HG02885 (cell line): ENCODE results near the gene KCMF1.
A peak's percentile ranks its signal among the peaks of the same experiment; 100 is the strongest.
"Not testable (repeated sequence)": the region's sequence is repeated elsewhere in the genome, so short reads cannot be mapped to it uniquely, and the experiment has no call there.

Experiments
- ATAC-seq: cut with Tn5 transposase; IDR thresholded peaks from one replicate; pipeline ENCODE4 v1.9.1; 2021; ENCODE audit warnings: mild to moderate bottlenecking; ENCODE audit not compliant: unreplicated experiment, poor library complexity

KCMF1 gene

DNA sequence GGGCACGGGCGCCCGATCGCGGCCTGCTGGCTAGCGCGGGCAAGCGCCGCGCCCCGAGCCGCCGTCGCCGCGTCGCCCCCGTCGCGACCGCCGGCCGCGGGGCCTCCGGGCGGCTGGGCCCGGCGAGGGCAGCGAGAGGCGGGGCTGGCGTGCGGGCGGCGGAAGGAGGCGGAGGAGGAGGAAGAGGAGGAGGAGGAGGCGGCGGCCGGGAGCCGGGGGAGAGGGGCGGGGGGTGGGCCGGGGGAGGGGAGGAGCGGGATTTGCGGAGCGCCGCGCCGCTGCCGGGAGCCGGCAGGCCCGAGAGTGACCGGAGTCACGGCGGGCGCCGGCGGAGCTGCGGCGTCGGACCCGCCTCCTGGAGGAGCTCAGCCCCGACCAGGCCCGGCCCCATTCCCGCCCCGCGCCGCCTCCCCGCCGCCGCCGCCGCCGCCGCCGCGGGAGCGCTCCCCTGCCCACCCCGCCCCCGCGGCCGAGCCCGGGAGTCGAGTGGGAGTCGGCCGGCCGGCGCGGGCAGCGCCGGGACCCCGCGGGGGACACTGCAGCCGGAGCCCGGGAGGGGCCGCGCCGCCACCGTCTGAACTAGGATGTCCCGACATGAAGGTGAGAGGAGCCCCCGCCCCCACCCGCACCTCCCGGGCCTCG is at the start of gene KCMF1:
TSS of gene KCMF1 (plus strand) at position 294 of the 642 bp plus-strand sequence. CDS start at position 585, 291 bp downstream.
- peak; percentile 56 for ATAC-seq

DNA sequence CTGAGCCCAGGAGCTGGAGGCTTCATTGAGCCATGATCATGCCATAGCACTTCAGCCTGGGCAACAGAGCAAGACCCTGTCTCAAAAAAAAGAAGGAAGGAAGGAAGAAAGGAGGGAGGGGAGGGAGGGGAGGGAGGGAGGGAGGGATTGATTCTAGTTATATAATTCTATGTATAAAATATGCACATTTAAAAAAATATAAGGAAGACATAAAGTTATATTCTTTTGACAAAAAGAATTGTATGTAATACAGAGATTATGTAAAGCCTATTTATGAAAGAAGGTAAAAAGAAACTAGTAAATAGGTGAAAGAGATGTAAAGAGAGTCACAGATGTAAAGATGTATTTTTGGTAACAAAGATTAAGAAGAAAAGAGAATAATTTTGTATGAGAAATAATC is 48.0 kb upstream of the KCMF1 start:
- no peak for ATAC-seq

DNA sequence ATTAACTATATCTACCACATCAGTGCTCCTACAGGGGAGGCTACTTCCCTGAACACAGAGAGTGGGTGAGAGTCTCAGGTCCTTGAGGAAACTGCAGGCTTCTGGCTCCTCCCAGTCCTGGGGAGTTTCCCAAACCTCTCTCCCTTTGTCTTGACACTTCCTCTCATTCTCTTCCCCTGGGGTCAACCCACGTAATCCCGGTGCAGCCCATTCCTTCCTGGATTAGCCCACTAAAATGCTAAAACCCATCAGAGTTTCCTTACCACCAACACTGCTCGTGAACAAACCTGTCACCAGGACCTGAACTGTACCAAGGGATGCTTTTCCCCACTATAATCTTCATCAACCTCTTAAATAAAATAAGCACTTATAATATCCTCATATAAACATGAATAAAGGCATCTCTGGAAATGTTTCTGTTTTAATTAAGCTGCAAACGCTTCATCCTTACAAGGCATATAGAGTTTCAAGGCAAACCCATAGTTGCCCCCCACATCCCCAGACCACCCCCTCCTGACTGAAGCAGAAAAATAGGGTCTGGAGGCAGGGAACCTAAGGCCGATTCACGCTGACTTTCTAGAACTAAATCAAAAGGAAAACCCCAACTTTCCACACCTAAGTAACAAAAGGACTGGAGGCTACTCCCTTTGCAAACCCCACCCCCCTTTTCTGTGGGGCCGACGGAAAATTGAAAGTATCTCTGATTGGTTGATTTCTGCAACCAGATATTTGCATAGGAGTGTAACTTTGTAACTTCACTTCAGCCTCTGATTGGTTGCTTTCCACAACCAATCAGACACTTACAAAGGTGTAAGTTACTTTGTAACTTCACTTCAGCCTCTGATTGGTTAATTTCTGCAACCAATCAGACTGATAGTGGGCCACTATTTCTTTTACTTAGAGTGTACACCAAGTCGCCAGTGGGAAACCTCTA is 46.5 kb upstream of the KCMF1 start:
- ATAC-seq: peak; percentile 18

DNA sequence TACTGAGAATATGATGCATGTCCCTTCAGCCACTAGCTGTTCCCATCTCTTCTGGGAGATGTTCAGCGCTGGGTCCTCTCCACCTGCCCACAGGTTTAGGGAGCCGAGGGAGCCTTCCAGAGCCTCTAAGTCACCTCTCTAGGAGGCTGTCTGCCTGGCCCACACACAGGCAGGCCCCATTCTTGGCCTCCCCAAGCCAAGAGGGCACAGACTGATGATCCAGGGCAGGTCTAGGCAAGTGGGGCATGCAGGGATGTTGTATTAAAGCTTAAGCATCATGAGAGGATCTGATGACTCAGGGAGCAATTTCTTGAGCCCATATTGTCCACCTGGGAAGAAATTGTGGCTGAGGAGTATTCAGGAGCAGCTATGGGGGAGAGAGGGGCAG is 45.6 kb upstream of the KCMF1 start:
- peak; percentile 2 for ATAC-seq

DNA sequence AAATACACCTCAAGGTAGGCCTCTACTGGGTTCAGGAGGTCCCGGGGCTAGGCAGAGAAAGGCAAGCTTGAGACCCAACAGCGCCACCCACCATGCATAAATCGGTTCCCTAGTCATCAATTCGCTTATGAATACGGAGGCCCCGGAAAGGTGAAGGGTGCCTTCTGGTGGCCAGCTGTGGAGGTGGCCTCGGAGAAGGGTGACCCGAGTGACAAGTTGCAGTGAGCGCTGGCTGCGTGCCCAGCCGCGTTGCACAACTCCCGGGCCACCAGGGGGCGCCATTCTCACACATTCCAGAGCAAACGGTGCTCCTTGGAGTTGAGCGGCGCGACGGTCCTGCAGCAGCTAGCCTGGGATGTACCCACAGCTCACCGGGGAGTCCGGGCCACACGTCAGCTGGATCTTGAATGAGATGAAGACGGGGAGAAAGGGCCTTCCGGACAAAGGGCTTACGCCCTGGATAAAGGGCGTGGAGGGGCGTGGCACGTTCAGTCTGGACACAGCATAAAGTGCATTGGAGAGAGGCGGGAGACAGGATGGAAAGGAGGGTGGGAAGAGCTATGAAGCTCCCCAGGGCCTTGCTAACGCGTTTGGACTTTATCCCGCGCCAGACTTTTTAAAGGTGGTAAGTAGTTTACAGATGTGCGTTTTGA is 45.1 kb upstream of the KCMF1 start:
- peak; percentile 89 for ATAC-seq

DNA sequence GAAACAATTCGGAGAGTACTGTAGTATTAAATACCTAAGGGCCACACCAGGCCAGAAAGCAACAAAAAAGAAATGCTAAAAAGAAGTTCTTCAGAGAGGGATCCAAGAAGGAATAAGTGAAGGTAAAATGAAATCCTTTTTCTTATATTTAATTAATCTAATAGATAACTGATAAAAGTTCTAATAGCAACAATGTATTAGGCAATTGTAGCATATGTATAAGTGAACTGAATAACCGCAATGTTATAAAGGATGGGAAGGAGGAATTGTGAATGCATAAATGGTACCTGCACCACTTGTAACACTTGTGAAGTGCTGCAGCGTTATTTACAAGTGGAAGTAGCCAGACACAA is 43.7 kb upstream of the KCMF1 start:
- ATAC-seq: no peak

DNA sequence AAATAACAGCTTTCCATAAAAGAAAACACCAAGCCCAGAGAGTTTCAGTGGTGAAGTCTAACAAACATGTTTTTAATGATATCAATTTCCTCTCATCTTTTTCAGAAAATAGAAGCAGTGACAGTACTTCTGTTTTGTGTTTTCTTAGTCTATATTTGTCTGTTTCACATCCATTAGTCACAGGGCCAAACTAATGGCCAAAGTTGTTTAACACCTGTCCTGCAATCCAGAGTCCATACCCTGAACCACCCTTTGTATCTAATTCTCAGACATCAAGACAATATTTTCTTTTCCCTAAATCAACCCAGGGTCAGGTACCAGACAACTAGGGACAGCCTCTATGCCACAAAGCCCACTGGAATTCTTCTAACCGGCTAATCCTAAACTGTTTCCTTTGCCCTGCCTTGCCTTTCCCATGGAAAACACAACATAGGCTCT is 39.6 kb upstream of the KCMF1 start:
- peak; percentile 73 for ATAC-seq

DNA sequence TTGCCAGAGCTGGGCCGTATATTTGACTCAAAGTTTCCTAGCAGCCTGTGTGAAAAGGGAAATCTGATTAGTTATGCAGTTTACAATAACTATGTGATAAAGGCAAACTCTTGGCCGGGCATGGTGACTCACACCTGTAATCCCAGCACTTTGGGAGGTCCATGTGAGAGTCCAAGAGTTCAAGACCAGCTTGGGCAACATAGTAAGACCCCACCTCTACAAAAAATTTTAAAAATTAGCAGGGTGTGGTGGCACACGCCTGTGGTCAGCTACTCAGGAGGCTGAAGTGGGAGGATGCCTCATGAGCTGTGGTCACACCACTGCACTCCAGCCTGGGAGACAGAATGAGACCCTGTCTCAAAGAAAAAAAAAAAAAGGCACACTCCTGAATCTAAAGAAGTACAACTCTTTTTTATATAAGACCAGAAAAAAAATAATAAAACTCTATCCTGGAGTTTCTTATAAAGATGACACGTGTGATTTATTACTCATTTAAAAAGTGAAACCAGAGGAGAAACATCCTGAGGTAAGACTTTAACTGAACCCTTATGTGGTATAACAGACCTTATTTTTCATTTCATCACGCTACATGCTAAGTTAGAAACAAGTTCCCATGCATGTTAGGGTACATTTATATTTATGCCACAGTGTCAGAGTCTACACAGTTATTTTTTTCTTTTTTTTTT is 32.6 kb upstream of the KCMF1 start:
- peak; percentile 32 for ATAC-seq

DNA sequence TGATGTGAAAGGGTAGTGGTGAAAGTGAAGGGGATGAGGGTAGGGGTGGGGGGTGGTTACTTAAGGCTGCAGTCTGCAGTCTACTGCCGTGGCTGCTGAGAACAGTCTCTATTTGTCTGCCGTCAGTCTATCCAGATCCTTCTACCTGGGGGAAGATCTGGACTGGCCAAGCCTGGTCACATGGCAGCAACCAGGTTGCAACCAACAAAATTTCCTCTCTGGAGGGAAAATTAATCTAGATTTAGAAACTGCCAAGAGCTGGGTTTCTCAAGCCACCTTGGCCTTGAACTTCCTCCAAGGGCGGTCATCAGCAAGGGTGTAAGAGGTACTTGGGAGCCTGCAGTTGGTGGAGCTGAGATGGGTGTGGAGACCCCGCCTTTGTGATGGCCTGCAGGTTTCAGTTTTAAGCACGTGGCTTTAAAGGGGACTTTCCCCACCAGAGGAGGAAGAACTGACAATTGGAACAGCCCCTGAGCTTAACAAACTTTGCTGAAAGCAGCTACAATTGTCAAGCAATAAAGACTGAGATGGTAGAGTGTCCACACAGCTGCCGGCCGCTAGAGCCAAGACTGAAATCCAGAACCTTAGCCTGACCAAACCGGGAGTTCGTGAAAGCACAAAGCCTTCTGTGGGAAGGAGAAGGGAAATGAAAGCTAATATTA is 31.4 kb upstream of the KCMF1 start:
- peak; percentile 81 for ATAC-seq

DNA sequence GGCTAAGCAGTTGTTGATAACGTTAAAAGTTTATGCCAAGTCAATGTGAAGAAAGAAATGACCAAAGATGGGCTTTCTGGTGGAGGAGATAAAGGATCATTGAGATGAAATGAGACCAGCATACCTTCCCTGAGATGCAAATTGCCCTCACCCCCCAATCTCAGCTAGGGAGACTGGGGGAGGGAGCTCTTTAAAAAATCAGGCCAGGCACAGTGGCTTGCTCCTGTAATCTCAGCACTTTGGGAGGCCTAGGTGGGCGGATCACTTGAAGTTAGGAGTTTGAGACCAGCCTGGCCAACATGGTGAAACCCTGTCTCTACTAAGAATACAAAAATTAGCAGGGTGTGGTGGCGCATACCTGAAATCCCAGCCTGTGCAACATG is 30.9 kb upstream of the KCMF1 start:
- ATAC-seq: peak; percentile 7

DNA sequence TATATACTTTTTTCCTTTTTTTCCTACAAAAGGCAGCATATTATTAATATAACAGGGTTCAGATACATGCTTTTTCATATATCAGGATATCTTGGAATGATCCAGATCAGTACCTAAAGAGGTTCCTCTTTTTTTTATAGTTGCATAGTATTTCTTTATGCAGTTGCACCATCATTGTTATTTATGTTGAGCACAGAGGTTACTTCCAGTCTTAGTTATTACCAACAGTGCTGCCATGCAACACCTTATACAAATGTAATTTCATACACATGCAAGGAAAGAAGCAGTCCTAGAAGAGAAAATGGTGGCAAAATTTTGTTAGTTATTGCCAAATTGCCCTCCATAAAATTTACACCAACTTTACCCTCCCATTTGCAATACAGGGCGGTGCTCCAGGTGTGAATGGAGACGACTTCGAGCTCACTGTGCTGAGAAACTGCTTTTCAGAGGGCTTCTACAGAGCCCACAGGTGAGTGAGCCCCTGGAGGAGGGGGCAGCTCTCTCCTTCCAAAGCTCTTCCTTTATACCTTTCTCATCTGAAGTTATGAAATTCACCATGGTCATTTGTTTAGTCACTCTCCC is 30.0 kb upstream of the KCMF1 start:
- ATAC-seq: no peak

DNA sequence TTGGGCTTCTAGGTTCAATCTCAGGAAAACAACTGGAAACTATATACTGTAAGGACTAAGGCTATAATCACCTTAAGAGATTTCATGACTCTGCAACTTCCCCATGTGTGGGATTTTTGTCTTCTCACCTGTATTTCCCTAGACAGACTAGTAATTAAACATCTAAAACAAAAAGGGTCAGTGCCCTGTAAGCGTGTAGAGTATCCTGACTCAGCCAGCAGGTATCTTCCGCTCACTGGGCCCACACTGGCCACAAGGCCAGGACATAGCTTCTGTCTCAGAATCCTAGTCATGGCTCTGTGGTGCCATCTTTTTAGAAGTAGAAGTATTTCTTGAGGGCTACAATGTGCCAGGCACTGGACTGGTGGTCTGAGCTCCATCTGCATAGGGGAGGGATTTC is 28.8 kb upstream of the KCMF1 start:
- no peak for ATAC-seq

DNA sequence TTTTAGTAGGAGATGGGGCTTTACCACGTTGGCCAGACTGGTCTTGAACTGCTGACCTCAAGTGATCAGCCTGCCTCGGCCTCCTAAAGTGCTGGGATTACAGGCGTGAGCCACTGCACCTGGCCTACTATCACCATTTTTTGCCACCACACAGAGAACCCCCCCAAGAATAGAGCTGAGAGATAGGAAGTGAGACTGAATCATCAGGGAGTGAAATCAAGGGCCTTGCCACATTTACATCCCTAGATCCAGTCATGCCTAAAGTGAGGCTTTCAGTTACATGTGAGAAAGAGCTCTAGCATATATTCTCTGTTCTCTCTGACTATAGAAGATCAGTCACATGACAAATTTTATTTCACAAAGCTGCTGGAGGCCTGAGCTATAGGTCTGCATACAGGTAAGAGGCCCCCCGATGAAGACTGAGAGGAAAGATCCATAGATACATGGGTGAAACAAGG is 28.0 kb upstream of the KCMF1 start:
- peak; percentile 34 for ATAC-seq

DNA sequence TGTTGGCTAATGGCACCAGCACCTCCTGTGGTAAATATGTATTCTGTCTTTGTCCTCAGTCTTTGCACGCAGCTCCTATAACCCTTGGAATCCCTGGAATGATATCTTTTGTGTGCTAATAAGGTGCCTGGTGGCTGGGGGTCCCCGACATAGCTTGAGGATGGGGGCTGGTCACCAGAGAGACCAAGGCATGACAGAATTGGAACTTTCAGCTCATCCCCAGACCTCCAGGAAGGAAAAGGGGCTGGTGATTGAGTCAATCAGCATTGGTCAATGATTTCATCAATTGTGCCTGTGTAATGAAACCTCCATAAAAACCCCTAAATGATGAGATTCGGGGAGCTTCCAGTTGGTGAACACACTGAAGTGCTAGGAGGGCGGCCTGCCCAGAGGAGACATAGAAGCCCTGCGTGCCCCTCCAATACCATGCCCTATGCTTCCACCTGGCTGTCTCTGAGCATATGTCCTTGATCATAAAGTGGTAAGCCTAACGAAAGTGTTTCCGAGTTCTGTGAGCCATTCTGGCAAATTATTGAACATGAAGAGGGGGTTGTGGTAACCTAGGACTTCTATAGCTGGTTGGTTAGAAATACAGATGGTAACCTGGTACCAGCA is 26.6 kb upstream of the KCMF1 start:
- no peak for ATAC-seq

DNA sequence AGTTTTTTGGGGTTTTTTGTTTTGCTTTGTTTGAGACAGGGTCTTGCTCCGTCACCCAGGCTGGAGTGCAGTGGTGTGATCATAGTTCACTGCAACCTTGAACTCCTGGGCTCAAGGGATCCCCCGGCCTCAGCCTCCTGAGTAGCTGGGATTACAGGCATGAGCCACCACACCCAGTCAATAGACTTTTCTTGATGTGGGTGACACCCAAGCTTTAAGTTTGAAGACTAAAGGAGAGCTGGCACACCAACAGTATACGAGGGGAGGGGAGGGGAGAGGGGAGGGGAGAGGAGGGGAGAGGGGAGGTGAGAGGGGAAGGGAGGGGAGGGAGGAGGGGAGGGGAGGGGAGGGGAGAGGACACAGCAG is 25.1 kb upstream of the KCMF1 start:
- ATAC-seq: not testable (repeated sequence)

DNA sequence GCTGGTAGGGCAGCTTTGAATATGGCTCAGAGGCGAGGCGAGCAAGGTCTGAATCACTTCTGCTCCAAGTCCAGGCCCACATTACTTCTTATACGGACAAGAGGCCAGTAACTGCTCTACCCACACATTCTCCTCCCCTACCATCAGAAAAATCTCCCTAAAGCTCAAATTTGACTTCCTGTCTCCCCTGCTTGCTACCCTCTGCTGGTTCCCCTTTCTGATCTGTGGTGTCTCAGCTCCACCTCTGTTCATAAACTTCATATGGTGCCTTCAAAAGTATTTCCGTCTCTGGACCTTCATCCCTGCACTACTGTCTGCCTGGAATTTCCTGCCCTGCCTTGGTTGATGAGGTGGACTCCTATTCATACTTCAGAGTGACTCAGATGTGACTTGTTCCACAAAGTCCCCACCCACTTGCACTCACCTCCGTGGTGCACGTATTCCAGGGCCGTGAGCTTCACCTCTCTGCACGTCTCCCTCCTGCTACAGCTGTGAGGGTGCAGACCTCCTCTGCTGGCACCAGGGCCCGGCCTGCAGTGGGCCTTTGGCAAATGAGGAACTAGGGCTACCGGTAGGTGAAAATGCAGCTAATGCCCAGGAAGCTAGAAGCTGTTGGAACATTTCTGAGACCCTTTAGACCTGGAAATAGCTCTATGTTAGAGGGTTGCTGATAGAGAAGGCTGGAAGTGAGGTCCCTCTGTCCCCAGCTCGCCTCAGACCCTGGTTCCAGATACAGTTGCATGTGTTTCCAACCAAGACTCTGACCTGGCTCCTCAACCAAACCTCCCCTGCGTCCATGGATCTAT is 24.6 kb upstream of the KCMF1 start:
- peak; percentile 73 for ATAC-seq

DNA sequence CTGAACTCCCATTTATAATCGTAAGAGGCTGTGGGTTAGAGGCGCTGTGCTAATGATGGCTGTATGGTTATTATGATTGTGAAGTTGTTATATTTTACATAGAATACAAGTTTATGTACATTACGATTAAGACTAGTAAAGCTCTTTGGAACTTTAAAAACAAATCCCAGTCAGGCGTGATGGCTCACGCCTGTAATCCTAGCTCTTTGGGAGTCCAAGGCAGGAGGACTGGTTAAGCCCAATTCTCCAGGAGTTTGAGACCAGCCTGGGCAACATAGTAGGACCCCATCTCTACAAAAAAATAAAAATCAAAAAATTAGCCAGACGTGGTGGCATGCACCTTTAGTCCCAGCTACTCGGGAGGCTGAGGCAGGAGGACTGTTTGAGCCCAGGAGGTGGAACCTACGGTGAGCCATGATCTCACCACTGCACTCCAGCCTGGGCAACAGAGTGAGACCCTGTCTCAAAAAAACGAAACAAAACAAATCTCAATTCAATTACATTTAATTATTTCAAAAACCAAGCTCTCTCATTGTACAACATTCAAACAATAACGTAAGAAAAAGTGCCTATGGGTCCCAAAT is 23.9 kb upstream of the KCMF1 start:
- no peak for ATAC-seq

DNA sequence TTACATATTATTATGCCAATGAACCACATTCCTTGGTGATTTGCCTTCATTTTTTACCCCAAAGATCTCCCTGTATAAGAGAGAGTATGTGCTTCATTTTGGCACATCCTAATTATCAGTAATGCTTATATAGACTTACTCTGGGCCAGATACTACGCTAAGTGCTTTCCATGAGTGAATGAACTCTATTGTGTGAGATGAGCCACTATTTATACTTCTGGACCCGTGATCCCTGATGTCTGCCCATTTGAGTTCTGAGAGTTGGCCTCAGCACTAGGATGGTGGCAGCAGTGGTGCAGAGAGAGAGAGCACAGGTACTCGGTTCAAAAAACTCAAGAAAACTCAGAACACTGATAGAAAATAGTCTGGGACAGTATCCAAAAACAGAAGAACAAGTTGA is 17.4 kb upstream of the KCMF1 start:
- no peak for ATAC-seq
